Activated T-cell treated with anti-CD3 and anti-CD28 coated beads, Interleukin-2, amount 50 U/mL, for 48 hours (primary cell): ENCODE measurements around the gene CELF2.

Source experiments
- DNase-seq, 2 experiments: peaks; one replicate each; pipeline ENCODE4 v3.0.0-alpha.2; 2020

CELF2 gene

GRCh38 chr10:11023009-11023953 is 5.6 kb downstream of the CELF2 start:
- DNase-seq: no peak

- no peak for DNase-seq
These were observed 6.9 kb downstream of the CELF2 start for GRCh38 chr10:11024596-11024995.

- DNase-seq: no peak
These were observed 8.3 kb downstream of the CELF2 start for GRCh38 chr10:11025978-11026377.

GRCh38 chr10:11026773-11027172 is 9.1 kb downstream of the CELF2 start:
- no peak for DNase-seq

GRCh38 chr10:11034762-11035161 is 17.1 kb downstream of the CELF2 start:
- DNase-seq: no peak

GRCh38 chr10:11035301-11035991 is 17.8 kb downstream of the CELF2 start:
- no peak for DNase-seq

GRCh38 chr10:11036424-11037011 is 18.8 kb downstream of the CELF2 start:
- no peak for DNase-seq

- no peak for DNase-seq
These were observed 20.3 kb downstream of the CELF2 start for GRCh38 chr10:11037991-11038390.

GRCh38 chr10:11042357-11042756 is 24.7 kb downstream of the CELF2 start:
- no peak for DNase-seq

GRCh38 chr10:11043039-11043438 is 25.4 kb downstream of the CELF2 start:
- no peak for DNase-seq

GRCh38 chr10:11043446-11044127 is 25.9 kb downstream of the CELF2 start:
- no peak for DNase-seq

- no peak for DNase-seq
These were observed 27.8 kb downstream of the CELF2 start for GRCh38 chr10:11045487-11045886.

GRCh38 chr10:11045995-11046775 is 28.5 kb downstream of the CELF2 start:
- no peak for DNase-seq

- no peak for DNase-seq
These were observed 29.1 kb downstream of the CELF2 start for GRCh38 chr10:11046776-11047160.

GRCh38 chr10:11048707-11049278 is 31.1 kb downstream of the CELF2 start:
- DNase-seq: no peak

- no peak for DNase-seq
These were observed 32.1 kb downstream of the CELF2 start for GRCh38 chr10:11049806-11050205.

GRCh38 chr10:11050301-11051287 is 32.9 kb downstream of the CELF2 start:
- no peak for DNase-seq

GRCh38 chr10:11057018-11057417 is 39.3 kb downstream of the CELF2 start:
- no peak for DNase-seq

- DNase-seq: no peak
These were observed 39.8 kb downstream of the CELF2 start for GRCh38 chr10:11057448-11057847.

- no peak for DNase-seq
These were observed 40.3 kb downstream of the CELF2 start for GRCh38 chr10:11057994-11058393.

- DNase-seq: no peak
These were observed 41.3 kb downstream of the CELF2 start for GRCh38 chr10:11058965-11059364.
